PC-3 (cell line): ENCODE results near the gene FOXC2.

Experiments
- CTCF ChIP-seq: fragments of 300-600 bp; sonication (generic); conservative IDR thresholded peaks from 2 replicates; pipeline ENCODE4 v1.5.1; 2017; ENCODE audit warnings: antibody characterized with exemption, low read depth, mild to moderate bottlenecking, low read length
- EZH2 ChIP-seq: fragments of 300-600 bp; sonication (generic); IDR thresholded peaks from one replicate; pipeline ENCODE4 v1.6.1; 2017; ENCODE audit warnings: antibody characterized with exemption, mild to moderate bottlenecking, low read length; ENCODE audit not compliant: unreplicated experiment
- EZH2phosphoT487 ChIP-seq: fragments of 300-600 bp; sonication (generic); IDR thresholded peaks from 2 replicates; pipeline ENCODE4 v1.6.1; 2018; ENCODE audit warnings: mild to moderate bottlenecking, antibody characterized with exemption, low read length, borderline replicate concordance

DNA sequence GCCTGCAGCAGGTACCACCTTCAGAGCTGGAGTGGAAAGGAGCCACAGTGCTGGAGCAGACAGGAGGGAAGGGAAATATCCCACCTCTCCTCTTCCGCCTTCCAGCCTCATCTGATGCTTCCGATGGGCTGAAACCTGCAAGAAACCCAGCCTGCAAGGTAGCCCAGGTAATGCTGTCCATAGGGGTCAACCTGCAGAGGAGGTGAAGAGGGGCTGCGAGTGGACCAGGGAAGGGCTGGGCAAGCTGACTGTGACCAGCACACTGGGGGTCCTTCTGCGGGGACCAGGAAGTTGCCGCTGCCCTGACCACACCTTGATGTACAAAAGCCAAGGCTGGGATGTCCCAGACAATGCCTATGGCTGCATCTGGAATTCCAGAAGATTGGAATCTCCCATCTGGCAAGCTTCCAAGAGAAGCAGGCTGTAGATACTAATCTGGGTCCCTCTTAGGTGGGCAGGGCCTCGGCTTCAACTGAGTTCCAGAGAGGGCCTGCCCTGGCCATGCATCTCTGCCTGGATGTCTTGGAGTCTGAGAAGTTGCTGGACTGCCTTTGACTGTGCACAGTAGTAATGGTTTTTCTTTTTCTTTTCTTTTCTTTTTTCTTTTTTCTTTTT lies 17.5 kb downstream of the FOXC2 start:
- no peak for TF ChIP-seq CTCF
- TF ChIP-seq EZH2phosphoT487, result no peak
- TF ChIP-seq EZH2, result no peak
